ENCODE results near the gene LONP2. TPM values are rescaled to one million over a fixed set of nuclear protein-coding genes. Genes with fewer than 3 reads are reported as not detected.

Gene LONP2
- total and polyA plus RNA-seq, 9 of the 15 experiments (the other 6 are each of a cell fraction or from before 2014, with no cell fraction given): 8.1 to 41.2 (median 25.6) TPM

- TF ChIP-seq, protein P1, sequence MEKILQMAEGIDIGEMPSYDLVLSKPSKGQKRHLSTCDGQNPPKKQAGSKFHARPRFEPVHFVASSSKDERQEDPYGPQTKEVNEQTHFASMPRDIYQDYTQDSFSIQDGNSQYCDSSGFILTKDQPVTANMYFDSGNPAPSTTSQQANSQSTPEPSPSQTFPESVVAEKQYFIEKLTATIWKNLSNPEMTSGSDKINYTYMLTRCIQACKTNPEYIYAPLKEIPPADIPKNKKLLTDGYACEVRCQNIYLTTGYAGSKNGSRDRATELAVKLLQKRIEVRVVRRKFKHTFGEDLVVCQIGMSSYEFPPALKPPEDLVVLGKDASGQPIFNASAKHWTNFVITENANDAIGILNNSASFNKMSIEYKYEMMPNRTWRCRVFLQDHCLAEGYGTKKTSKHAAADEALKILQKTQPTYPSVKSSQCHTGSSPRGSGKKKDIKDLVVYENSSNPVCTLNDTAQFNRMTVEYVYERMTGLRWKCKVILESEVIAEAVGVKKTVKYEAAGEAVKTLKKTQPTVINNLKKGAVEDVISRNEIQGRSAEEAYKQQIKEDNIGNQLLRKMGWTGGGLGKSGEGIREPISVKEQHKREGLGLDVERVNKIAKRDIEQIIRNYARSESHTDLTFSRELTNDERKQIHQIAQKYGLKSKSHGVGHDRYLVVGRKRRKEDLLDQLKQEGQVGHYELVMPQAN (IDR thresholded peaks at IDR 0.05; ENCODE audit: borderline replicate concordance): no peak
- TF ChIP-seq PTBP1 (IDR thresholded peaks at IDR 0.05; ENCODE audit: low read depth, low read length): no peak
These were observed 91.9 kb downstream of the LONP2 start (continued) for GRCh38 chr16:48335961-48336360.

DNA sequence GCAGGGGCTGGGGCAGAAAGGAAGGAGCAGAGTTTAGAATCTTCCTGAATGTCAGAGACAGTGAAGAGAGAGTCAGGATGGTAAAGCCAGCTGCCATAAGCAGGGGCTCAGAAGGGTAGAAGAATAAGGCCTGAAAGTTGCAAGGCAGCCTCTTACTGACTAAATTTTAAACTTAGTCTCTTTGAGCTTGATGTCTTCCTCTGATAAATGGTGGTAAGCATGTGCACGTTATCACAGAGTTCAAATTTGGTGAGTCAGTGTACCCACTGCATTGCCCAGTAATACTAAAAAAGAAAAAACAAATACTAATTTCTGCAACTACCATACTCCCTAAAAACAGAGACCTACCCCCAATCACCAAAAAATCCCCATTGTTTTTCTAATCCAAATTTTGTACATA is 96.0 kb downstream of the LONP2 start:
- Histone ChIP-seq H3K4me2 (ENCODE audit: insufficient read depth, low read length) (no peak overlapping the region), H3K79me2 (ENCODE audit: control insufficient read depth, insufficient read depth, low read length) (no peaks in the 10 kb centered on the region), H3K27ac (ENCODE audit: extremely low read depth, low read depth, low read length) (no peak overlapping the region), H3K4me3 (no peak overlapping the region), H3K9ac (ENCODE audit: insufficient read depth in 1 of 2, low read depth in 2 of 2, low read length in 2 of 2) (no peak overlapping the region), H2AFZ (ENCODE audit: low read depth, low read length) (no peak overlapping the region), H3K4me1 (replicated peaks in 1 of 2; ENCODE audit: control insufficient read depth in 2 of 2, insufficient read depth in 2 of 2, low read length in 2 of 2) (no peaks in the 10 kb centered on the region), H3K27me3 (ENCODE audit: control insufficient read depth in 2 of 2, insufficient read depth in 2 of 2, low read length in 2 of 2) (no peaks in the 10 kb centered on the region), H3K9me1 (ENCODE audit: control insufficient read depth, insufficient read depth, low read length) (no peaks in the 10 kb centered on the region), H4K20me1 (replicated peaks; ENCODE audit: control insufficient read depth, insufficient read depth, low read length) (no peaks in the 10 kb centered on the region), H3K9me3 (replicated peaks; ENCODE audit: control insufficient read depth, insufficient read depth, low read depth, low read length) (no peaks in the 10 kb centered on the region), H3K36me3 (ENCODE audit: control insufficient read depth, insufficient read depth, low read length) (peaks cover 71% of the 10 kb centered on the region)
- POLR2A ChIA-PET: no interaction called here
- no peak for ATAC-seq
- 62% methylated on average over 1 of the region's 1 CpG for WGBS (ENCODE audit: insufficient coverage, low coverage, missing lambda C conversion rate)
- CTCF ChIA-PET (ENCODE audit: low intra/inter-chr PET ratio): no interaction called here
- no TSS peak for BruUV-seq (replicated peaks)
- FAIRE-seq: no peak
- no peak for DNase-seq (ENCODE audit: extremely low read depth in 1 of 4, low spot score in 3 of 4)
- in situ Hi-C loops (cut with MboI): no loop called here
- TF ChIP-seq ZNF263 (CRISPR knock-in tag; IDR thresholded peaks at IDR 0.05; ENCODE audit: borderline replicate concordance): no peak
- TF ChIP-seq DPF2 (IDR thresholded peaks at IDR 0.05): no peak
- TF ChIP-seq BCL6 (CRISPR knock-in tag; IDR thresholded peaks at IDR 0.05): no peak
- no peak for TF ChIP-seq ELF1 (tag; IDR thresholded peaks at IDR 0.05)
- no peak for TF ChIP-seq FOXJ2 (tag; IDR thresholded peaks at IDR 0.05)
- no peak for TF ChIP-seq CBX2 (IDR thresholded peaks at IDR 0.05; ENCODE audit: insufficient read depth, low read length, poor library complexity, severe bottlenecking)
- TF ChIP-seq RAD21 (CRISPR knock-in tag; conservative IDR thresholded peaks at IDR 0.05 in 1 of 2, IDR thresholded peaks at IDR 0.05 in 1 of 2): no peak
- TF ChIP-seq CEBPB (tag; IDR thresholded peaks at IDR 0.05): no peak
- no peak for TF ChIP-seq SOX6 (IDR thresholded peaks at IDR 0.05)
- TF ChIP-seq POLR2AphosphoS2 (IDR thresholded peaks at IDR 0.05; ENCODE audit: low read length): no peak
- TF ChIP-seq MAFF (IDR thresholded peaks at IDR 0.05; ENCODE audit: low read length): no peak
- TF ChIP-seq RNF219 (CRISPR knock-in tag; IDR thresholded peaks at IDR 0.05): no peak
- intact Hi-C loops (cut with micrococcal nuclease): no loop called here
